ENCODE data around the gene TBC1D9. TPM values are rescaled to one million over a fixed set of nuclear protein-coding genes. Genes with fewer than 3 reads are reported as not detected.

The TBC1D9 gene
- total and polyA plus RNA-seq, 2 donors (not counting 1 experiment from before 2014, with no cell fraction given) = 48.9 to 235 TPM

DNA sequence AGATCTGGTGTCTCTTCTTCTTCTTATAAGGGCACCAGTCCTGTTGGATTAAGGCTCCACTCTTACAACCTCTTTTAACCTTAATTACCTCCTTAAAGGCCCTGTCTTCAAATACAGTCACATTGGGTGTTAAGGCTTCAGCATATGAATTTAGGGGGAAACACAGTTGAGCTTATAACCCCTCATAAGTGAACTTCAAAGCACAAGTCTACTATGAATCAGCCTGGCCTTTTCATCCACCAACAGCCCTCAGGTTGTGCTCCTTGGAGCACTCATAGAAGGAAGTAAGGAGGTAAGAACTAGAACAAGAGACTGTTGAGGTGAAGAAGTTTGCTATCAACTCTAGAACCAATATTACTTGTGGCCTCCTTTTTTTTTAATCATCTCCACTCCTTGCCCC is 18.8 kb upstream of the TBC1D9 start:
- no peak overlapping the region for H3K27ac Mint-ChIP-seq
- H3K27me3 Mint-ChIP-seq = no peaks in the 10 kb centered on the region
- H3K4me3 ChIP-seq (ENCODE audit: control extremely low read depth in 1 of 5, extremely low read depth in 1 of 5, insufficient read depth in 1 of 5, low read depth in 2 of 5, low read length in 4 of 5) = no peak overlapping the region
- peak overlapping the region; percentile 41 for H2AFZ ChIP-seq (ENCODE audit: insufficient read depth, low read depth, low read length, poor library complexity, severe bottlenecking)
- peak overlapping the region; percentile 8 for H3K4me3 Mint-ChIP-seq
- no peaks in the 10 kb centered on the region for H3K9me3 Mint-ChIP-seq (ENCODE audit: insufficient read depth)
- peaks cover 37% of the 10 kb centered on the region for H3K4me1 Mint-ChIP-seq
- peak overlapping the region in 1 of 2 donors; percentile 35 for H3K27ac ChIP-seq (ENCODE audit: low read length in 2 of 2)
- ChIA-PET POLR2A (no interaction called here), CTCF (interaction anchor here (0.7 kb wide), 1 partner anchor 32 kb away, joined by 3 read pairs; no protein-coding TSS in a partner anchor)
- H3K79me2 ChIP-seq (ENCODE audit: control insufficient read depth, insufficient read depth, low read length) = no peaks in the 10 kb centered on the region
- H3K27me3 ChIP-seq (replicated peaks in 1 of 4; ENCODE audit: control extremely low read depth in 1 of 4, control insufficient read depth in 3 of 4, insufficient read depth in 4 of 4, low read length in 3 of 4) = no peaks in the 10 kb centered on the region
- no peak for DNase-seq
- peaks cover 0 to 4% (median 2%) of the 10 kb centered on the region in 3 donors for H3K9me3 ChIP-seq (ENCODE audit: control extremely low read depth in 1 of 3, control insufficient read depth in 2 of 3, insufficient read depth in 1 of 3, low read length in 2 of 3)
- H3K9ac ChIP-seq (ENCODE audit: low read length) = no peak overlapping the region
- H4K20me1 ChIP-seq (ENCODE audit: control insufficient read depth, insufficient read depth, low read length, poor library complexity, severe bottlenecking) = no peaks in the 10 kb centered on the region
- intact Hi-C loops (cut with micrococcal nuclease) = loop anchor here (2.0 kb wide), 1 partner anchor 16 kb away; no protein-coding TSS in a partner anchor
- TF ChIP-seq, protein P1, sequence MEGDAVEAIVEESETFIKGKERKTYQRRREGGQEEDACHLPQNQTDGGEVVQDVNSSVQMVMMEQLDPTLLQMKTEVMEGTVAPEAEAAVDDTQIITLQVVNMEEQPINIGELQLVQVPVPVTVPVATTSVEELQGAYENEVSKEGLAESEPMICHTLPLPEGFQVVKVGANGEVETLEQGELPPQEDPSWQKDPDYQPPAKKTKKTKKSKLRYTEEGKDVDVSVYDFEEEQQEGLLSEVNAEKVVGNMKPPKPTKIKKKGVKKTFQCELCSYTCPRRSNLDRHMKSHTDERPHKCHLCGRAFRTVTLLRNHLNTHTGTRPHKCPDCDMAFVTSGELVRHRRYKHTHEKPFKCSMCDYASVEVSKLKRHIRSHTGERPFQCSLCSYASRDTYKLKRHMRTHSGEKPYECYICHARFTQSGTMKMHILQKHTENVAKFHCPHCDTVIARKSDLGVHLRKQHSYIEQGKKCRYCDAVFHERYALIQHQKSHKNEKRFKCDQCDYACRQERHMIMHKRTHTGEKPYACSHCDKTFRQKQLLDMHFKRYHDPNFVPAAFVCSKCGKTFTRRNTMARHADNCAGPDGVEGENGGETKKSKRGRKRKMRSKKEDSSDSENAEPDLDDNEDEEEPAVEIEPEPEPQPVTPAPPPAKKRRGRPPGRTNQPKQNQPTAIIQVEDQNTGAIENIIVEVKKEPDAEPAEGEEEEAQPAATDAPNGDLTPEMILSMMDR (IDR thresholded peaks at IDR 0.05) = no peak
- no peak for TF ChIP-seq EZH2 (IDR thresholded peaks at IDR 0.05; ENCODE audit: borderline replicate concordance, insufficient read depth, low read depth, low read length, poor library complexity, severe bottlenecking)
- H3K4me2 ChIP-seq (replicated peaks; ENCODE audit: low read depth, low read length, poor library complexity, severe bottlenecking) = peak overlapping the region; percentile 45
- no peak for ATAC-seq (ENCODE audit: low read depth)
- H3K4me1 ChIP-seq (ENCODE audit: control insufficient read depth in 2 of 2, insufficient read depth in 2 of 2, low read length in 2 of 2) = peaks cover 16 to 17% of the 10 kb centered on the region in 2 donors
- no peaks in the 10 kb centered on the region for H3K36me3 ChIP-seq (replicated peaks in 1 of 2; ENCODE audit: control extremely low read depth in 1 of 2, control insufficient read depth in 1 of 2, extremely low read depth in 1 of 2, insufficient read depth in 2 of 2, low read length in 1 of 2)

DNA sequence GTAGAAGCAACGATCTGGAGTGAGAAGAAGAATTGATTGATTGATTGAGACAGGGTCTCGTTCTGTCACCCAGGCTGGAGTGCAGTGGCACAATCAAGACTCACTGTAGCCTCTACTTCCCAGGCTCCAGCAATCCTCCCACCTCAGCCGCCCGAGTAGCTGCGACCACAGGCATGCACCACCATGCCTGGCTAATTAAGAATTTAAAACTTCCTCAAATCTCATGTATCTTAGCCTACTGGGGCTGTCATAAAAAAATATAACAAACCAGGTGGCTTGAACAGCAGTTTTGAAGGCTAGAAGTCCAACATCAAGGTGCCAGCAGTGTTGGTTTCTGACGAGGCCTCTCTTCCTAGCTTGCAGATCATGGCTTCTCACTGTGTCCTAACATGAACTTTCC is 18.3 kb upstream of the TBC1D9 start:
- H3K4me3 Mint-ChIP-seq = peak overlapping the region; percentile 8
- POLR2A ChIA-PET = no interaction called here
- WGBS (ENCODE audit: insufficient coverage) = 17% methylated on average over 2 of the region's 6 CpGs

More for the DNA sequence above, 18.3 kb upstream of the TBC1D9 start:
- H2AFZ ChIP-seq (ENCODE audit: insufficient read depth, low read depth, low read length, poor library complexity, severe bottlenecking) = peak overlapping the region; percentile 41
- Mint-ChIP-seq H3K4me1 (peaks cover 40% of the 10 kb centered on the region), H3K27me3 (no peaks in the 10 kb centered on the region), H3K27ac (peak overlapping the region; percentile 34), H3K9me3 (ENCODE audit: insufficient read depth) (no peaks in the 10 kb centered on the region)
- no peaks in the 10 kb centered on the region for H3K36me3 ChIP-seq (replicated peaks in 1 of 2; ENCODE audit: control extremely low read depth in 1 of 2, control insufficient read depth in 1 of 2, extremely low read depth in 1 of 2, insufficient read depth in 2 of 2, low read length in 1 of 2)
- H3K9me3 ChIP-seq (ENCODE audit: control extremely low read depth in 1 of 3, control insufficient read depth in 2 of 3, insufficient read depth in 1 of 3, low read length in 2 of 3) = peaks cover 0 to 4% (median 2%) of the 10 kb centered on the region in 3 donors
- H3K27me3 ChIP-seq (replicated peaks in 1 of 4; ENCODE audit: control extremely low read depth in 1 of 4, control insufficient read depth in 3 of 4, insufficient read depth in 4 of 4, low read length in 3 of 4) = no peaks in the 10 kb centered on the region
- peak overlapping the region; percentile 45 for H3K4me2 ChIP-seq (replicated peaks; ENCODE audit: low read depth, low read length, poor library complexity, severe bottlenecking)
- CTCF ChIA-PET = interaction anchor here (0.7 kb wide), 1 partner anchor 32 kb away, joined by 3 read pairs; no protein-coding TSS in a partner anchor
- ATAC-seq (ENCODE audit: low read depth) (peak; percentile 28), DNase-seq (no peak)
- no peaks in the 10 kb centered on the region for H4K20me1 ChIP-seq (ENCODE audit: control insufficient read depth, insufficient read depth, low read length, poor library complexity, severe bottlenecking)
- H3K9ac ChIP-seq (ENCODE audit: low read length) = no peak overlapping the region
- no peak for TF ChIP-seq EZH2 (IDR thresholded peaks at IDR 0.05; ENCODE audit: borderline replicate concordance, insufficient read depth, low read depth, low read length, poor library complexity, severe bottlenecking)
- TF ChIP-seq, protein P1 (IDR thresholded peaks at IDR 0.05) = no peak
- H3K79me2 ChIP-seq (ENCODE audit: control insufficient read depth, insufficient read depth, low read length) = no peaks in the 10 kb centered on the region
- H3K4me1 ChIP-seq (ENCODE audit: control insufficient read depth in 2 of 2, insufficient read depth in 2 of 2, low read length in 2 of 2) = peaks cover 16 to 17% of the 10 kb centered on the region in 2 donors
- intact Hi-C loops (cut with micrococcal nuclease) = loop anchor here (2.0 kb wide), 1 partner anchor 16 kb away; no protein-coding TSS in a partner anchor
- H3K4me3 ChIP-seq (ENCODE audit: control extremely low read depth in 1 of 5, extremely low read depth in 1 of 5, insufficient read depth in 1 of 5, low read depth in 2 of 5, low read length in 4 of 5) = no peak overlapping the region
- peak overlapping the region in 1 of 2 donors; percentile 35 for H3K27ac ChIP-seq (ENCODE audit: low read length in 2 of 2)

Data from B cell (primary cell).